Measurements from ENCODE around the gene MESD. TPM values are rescaled to one million over a fixed set of nuclear protein-coding genes. Genes with fewer than 3 reads are reported as not detected.

Gene MESD
- total and polyA plus RNA-seq, 9 of the 15 experiments (the other 6 are each of a cell fraction or from before 2014, with no cell fraction given), result 11.3 to 39.7 (median 22.8) TPM

DNA sequence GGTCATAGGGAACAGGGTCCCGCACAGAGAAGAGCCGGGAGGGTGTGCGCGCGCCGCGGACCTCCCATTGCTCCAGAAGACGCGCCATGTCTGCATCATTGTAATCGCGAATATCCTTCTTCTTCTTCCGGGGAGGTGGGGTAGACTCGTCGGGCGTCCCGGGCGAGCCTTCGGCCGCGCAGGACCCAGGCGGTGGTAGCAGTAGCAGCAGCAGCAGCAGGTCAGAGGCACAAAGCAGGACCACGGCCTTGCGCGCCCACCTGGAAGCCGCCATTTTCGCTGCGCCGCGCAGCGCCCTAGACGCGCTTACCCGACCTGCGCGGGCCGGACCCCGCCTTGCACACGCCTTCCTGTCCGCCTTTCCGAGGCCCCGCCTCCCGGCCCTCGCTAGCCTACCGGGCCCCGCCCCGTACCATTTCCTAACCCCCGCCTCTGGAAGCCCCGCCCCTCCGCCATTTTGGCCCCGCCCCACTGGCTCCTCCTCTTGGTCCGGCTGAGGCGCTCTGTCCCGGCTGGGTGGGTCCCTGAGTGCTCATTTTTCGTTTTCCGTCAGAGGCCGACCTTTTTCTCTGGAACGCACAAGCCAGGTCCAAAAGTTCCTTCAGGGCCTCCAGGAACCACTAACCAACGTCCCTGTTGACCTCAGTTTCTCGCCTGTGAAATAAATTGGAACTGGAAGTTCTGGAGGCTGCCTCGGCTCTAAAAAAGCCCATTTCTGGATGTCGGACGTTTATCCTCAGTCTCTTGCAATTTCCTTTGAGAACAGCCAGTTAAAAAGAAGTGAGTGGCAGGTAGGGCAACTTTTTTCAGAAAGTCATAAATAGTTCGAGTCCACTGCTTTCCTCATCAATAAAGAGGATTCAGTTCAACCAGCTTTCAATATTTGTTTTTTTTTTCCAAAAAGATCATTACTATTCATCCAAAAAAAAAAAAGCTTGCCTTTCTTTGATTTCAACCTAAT is at the start of gene MESD (continued):
- TF ChIP-seq, protein P1, sequence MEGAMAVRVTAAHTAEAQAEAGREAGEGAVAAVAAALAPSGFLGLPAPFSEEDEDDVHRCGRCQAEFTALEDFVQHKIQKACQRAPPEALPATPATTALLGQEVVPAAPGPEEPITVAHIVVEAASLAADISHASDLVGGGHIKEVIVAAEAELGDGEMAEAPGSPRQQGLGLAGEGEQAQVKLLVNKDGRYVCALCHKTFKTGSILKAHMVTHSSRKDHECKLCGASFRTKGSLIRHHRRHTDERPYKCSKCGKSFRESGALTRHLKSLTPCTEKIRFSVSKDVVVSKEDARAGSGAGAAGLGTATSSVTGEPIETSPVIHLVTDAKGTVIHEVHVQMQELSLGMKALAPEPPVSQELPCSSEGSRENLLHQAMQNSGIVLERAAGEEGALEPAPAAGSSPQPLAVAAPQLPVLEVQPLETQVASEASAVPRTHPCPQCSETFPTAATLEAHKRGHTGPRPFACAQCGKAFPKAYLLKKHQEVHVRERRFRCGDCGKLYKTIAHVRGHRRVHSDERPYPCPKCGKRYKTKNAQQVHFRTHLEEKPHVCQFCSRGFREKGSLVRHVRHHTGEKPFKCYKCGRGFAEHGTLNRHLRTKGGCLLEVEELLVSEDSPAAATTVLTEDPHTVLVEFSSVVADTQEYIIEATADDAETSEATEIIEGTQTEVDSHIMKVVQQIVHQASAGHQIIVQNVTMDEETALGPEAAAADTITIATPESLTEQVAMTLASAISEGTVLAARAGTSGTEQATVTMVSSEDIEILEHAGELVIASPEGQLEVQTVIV (CRISPR knock-in tag; IDR thresholded peaks at IDR 0.05; ENCODE audit: borderline replicate concordance), result no peak
- no peak for TF ChIP-seq ZNF583 (CRISPR knock-in tag; IDR thresholded peaks at IDR 0.05)
- TF ChIP-seq, protein P2, sequence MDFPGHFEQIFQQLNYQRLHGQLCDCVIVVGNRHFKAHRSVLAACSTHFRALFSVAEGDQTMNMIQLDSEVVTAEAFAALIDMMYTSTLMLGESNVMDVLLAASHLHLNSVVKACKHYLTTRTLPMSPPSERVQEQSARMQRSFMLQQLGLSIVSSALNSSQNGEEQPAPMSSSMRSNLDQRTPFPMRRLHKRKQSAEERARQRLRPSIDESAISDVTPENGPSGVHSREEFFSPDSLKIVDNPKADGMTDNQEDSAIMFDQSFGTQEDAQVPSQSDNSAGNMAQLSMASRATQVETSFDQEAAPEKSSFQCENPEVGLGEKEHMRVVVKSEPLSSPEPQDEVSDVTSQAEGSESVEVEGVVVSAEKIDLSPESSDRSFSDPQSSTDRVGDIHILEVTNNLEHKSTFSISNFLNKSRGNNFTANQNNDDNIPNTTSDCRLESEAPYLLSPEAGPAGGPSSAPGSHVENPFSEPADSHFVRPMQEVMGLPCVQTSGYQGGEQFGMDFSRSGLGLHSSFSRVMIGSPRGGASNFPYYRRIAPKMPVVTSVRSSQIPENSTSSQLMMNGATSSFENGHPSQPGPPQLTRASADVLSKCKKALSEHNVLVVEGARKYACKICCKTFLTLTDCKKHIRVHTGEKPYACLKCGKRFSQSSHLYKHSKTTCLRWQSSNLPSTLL (IDR thresholded peaks at IDR 0.05), result no peak
- TF ChIP-seq ETV6 (IDR thresholded peaks at IDR 0.05; ENCODE audit: borderline replicate concordance in 1 of 2, low read depth in 2 of 2, low read length in 1 of 2), result no peak
- no peak for TF ChIP-seq ETV6 (CRISPR knock-in tag; IDR thresholded peaks at IDR 0.05; ENCODE audit: borderline replicate concordance)
- TF ChIP-seq, protein P3, sequence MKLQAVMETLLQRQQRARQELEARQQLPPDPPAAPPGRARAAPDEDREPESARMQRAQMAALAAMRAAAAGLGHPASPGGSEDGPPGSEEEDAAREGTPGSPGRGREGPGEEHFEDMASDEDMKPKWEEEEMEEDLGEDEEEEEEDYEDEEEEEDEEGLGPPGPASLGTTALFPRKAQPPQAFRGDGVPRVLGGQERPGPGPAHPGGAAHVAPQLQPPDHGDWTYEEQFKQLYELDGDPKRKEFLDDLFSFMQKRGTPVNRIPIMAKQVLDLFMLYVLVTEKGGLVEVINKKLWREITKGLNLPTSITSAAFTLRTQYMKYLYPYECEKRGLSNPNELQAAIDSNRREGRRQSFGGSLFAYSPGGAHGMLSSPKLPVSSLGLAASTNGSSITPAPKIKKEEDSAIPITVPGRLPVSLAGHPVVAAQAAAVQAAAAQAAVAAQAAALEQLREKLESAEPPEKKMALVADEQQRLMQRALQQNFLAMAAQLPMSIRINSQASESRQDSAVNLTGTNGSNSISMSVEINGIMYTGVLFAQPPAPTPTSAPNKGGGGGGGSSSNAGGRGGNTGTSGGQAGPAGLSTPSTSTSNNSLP (IDR thresholded peaks at IDR 0.05; ENCODE audit: borderline replicate concordance, low read depth, low read length), result no peak
- no peak for TF ChIP-seq ZNF140 (CRISPR knock-in tag; IDR thresholded peaks at IDR 0.05)
- TF ChIP-seq SP1 (CRISPR knock-in tag; IDR thresholded peaks at IDR 0.05), result peak; percentile 86
- no peak for TF ChIP-seq KLF13 (tag; IDR thresholded peaks at IDR 0.05; ENCODE audit: borderline replicate concordance, low read depth)
- TF ChIP-seq, protein P4, sequence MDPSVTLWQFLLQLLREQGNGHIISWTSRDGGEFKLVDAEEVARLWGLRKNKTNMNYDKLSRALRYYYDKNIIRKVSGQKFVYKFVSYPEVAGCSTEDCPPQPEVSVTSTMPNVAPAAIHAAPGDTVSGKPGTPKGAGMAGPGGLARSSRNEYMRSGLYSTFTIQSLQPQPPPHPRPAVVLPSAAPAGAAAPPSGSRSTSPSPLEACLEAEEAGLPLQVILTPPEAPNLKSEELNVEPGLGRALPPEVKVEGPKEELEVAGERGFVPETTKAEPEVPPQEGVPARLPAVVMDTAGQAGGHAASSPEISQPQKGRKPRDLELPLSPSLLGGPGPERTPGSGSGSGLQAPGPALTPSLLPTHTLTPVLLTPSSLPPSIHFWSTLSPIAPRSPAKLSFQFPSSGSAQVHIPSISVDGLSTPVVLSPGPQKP (CRISPR knock-in tag; IDR thresholded peaks at IDR 0.05), result no peak
- no peak for TF ChIP-seq NFYB (IDR thresholded peaks at IDR 0.05; ENCODE audit: extremely low read depth, insufficient read length)
- TF ChIP-seq, protein P5, sequence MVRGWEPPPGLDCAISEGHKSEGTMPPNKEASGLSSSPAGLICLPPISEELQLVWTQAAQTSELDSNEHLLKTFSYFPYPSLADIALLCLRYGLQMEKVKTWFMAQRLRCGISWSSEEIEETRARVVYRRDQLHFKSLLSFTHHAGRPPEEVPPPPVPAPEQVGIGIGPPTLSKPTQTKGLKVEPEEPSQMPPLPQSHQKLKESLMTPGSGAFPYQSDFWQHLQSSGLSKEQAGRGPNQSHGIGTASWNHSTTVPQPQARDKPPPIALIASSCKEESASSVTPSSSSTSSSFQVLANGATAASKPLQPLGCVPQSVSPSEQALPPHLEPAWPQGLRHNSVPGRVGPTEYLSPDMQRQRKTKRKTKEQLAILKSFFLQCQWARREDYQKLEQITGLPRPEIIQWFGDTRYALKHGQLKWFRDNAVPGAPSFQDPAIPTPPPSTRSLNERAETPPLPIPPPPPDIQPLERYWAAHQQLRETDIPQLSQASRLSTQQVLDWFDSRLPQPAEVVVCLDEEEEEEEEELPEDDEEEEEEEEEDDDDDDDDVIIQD (CRISPR knock-in tag; IDR thresholded peaks at IDR 0.05), result no peak
- TF ChIP-seq, protein P6, sequence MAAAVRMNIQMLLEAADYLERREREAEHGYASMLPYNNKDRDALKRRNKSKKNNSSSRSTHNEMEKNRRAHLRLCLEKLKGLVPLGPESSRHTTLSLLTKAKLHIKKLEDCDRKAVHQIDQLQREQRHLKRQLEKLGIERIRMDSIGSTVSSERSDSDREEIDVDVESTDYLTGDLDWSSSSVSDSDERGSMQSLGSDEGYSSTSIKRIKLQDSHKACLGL (CRISPR knock-in tag; IDR thresholded peaks at IDR 0.05; ENCODE audit: borderline replicate concordance, poor library complexity, severe bottlenecking), result no peak
- TF ChIP-seq TEAD1 (CRISPR knock-in tag; IDR thresholded peaks at IDR 0.05), result no peak
- no peak for TF ChIP-seq ZNF551 (CRISPR knock-in tag; IDR thresholded peaks at IDR 0.05)
- TF ChIP-seq DDX20 (tag; IDR thresholded peaks at IDR 0.05; ENCODE audit: low read depth), result no peak
